ENCODE measurements around the gene SAP30BP. TPM values are rescaled to one million over a fixed set of nuclear protein-coding genes. Genes with fewer than 3 reads are reported as not detected.

The SAP30BP gene
- 10 to 100 TPM; 71.5 to 94.2 (median 80.1) TPM for polyA plus RNA-seq

DNA sequence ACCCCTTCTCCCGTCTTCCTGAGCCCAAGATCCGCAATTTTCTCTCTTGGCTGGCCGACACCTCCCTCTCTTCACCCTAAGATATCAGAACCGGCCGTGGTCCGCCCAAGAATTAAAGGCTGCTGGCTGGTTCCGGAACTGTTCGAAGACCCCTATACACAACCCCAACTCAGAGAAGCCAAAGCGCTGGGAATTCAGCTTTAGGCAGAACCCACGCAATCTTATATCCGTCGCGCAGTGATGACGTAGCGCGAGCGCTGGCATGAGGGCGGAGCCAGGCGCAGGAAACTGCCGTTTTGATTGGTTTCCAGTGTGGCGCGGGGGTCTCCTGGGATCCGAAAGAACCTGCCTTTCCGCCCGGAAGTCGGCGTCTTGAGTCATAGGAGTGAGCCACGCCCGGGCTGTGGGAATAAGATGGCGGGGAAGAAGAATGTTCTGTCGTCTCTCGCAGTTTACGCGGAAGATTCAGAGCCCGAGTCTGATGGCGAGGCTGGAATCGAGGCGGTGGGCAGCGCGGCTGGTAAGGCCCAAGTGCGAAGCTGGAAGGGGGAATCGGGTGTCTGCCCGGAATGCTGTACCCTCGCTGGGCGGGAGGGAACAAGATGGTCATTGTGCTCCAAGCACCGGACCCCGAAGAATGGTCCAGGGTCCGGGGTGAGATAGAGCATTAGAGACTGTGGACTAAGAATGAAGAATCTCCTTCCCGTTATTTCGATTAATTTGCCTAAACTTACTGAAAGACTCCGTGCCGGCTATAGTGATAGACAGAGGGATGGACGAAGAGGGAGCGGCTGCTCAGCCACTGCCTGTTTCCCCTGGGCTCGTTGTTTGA, at the start of gene SAP30BP, which contains the start of gene RECQL5:
TSS of gene SAP30BP (plus strand) at position 380 of the 832 bp plus-strand sequence. CDS start at position 415, 35 bp downstream.
TSS of gene RECQL5 (minus strand) at position 196 of the 832 bp plus-strand sequence. CDS start 597 bp downstream, outside the sequence.
- H3K27me3 Mint-ChIP-seq (ENCODE audit: low read depth in 3 of 3): peaks cover 0 to 2% (median 1%) of the 10 kb centered on the region in 3 donors

DNA sequence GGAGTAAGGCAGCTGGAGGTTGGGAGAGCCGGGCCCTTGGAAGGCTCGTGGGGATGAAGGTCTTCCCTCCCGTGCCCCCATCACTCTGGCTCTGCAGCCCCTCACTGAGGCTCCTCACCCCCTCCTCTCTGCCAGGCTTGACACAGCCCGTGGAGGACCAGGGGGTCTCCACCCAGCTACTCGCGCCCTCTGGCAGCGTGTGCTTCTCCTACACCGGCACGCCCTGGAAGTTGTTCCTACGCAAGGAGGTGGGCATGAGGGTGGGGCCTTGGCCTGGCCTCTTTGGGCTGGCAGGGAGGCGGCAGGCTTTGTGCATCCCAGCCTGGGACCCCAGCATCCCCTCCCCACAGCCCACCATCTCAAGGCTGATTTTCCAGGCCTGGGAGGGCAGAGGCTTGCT, 49.5 kb upstream of the SAP30BP start:
- peaks cover 0 to 2% of the 10 kb centered on the region in 2 donors for H3K4me1 Mint-ChIP-seq
- no peak for DNase-seq
- H3K27me3 Mint-ChIP-seq (ENCODE audit: low read depth in 3 of 3): peaks cover under 1 to 4% (median 1%) of the 10 kb centered on the region in 3 donors
- H3K36me3 Mint-ChIP-seq: peaks cover 0 to 7% (median 0%) of the 10 kb centered on the region in 3 donors
- H3K4me3 Mint-ChIP-seq: no peak overlapping the region
- H3K27ac Mint-ChIP-seq: no peak overlapping the region
- H3K9me3 Mint-ChIP-seq: peaks cover 0 to 1% (median 0%) of the 10 kb centered on the region in 6 donors

More for the DNA sequence above, at the start of gene SAP30BP, which contains the start of gene RECQL5:
- DNase-seq: peak; percentile 93 to 95 (median 95)
- Mint-ChIP-seq H3K4me3 (peak within 1 kb of the TSS; percentile 44 to 70 (median 63)), H3K36me3 (peaks cover 5 to 28% (median 18%) of the 10 kb centered on the region in 3 donors), H3K9me3 (no peaks in the 10 kb centered on the region), H3K27ac (peak within 1 kb of the TSS in 5 of 6 donors; percentile 3 to 89 (median 77)), H3K4me1 (peaks cover 12 to 18% of the 10 kb centered on the region in 2 donors)

DNA sequence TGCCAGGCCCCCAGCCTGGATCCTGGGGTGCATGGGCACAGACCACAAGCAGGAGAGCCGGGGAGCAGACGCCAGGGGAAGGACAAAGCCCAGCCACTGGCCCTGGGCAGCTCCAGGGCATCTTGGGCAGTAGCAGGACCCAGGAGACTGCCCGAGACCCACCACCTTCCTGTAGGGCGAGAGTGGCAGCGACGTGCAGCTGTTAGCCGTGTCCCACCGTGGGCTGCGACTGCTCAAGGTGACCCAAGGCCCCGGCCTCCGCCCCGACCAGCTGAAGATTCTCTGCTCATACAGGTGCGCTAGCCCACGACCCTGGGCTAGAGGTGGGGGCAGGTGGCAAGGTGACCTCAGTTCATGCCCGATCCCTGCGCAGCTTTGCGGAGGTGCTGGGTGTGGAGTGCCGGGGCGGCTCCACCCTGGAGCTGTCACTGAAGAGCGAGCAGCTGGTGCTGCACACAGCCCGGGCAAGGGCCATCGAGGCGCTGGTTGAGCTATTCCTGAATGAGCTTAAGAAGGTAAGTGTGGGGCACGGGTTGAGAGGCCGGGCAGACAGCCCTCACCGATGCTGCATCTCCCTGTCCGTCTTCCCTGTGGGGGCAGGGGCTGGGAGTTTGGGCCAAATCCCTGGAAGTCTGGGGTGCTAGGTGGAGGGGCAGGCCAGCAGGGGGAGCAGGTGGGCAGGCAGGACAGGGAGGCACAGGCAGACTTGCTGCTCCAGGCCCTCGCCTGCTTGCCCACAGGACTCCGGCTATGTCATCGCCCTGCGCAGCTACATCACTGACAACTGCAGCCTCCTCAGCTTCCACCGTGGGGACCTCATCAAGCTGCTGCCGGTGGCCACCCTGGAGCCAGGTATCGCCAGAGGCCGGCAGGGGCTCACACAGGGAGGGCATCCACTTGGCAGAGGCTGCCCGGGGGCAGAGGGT, 47.4 kb upstream of the SAP30BP start:
- no peak overlapping the region for H3K27ac Mint-ChIP-seq
- peaks cover 0 to 1% (median 0%) of the 10 kb centered on the region in 6 donors for H3K9me3 Mint-ChIP-seq
- H3K4me1 Mint-ChIP-seq: peaks cover 0 to 2% of the 10 kb centered on the region in 2 donors
- H3K27me3 Mint-ChIP-seq (ENCODE audit: low read depth in 3 of 3): peaks cover 1 to 5% (median 2%) of the 10 kb centered on the region in 3 donors
- H3K4me3 Mint-ChIP-seq: no peak overlapping the region
- no peak for DNase-seq
- peaks cover 0 to 8% (median 0%) of the 10 kb centered on the region in 3 donors for H3K36me3 Mint-ChIP-seq

DNA sequence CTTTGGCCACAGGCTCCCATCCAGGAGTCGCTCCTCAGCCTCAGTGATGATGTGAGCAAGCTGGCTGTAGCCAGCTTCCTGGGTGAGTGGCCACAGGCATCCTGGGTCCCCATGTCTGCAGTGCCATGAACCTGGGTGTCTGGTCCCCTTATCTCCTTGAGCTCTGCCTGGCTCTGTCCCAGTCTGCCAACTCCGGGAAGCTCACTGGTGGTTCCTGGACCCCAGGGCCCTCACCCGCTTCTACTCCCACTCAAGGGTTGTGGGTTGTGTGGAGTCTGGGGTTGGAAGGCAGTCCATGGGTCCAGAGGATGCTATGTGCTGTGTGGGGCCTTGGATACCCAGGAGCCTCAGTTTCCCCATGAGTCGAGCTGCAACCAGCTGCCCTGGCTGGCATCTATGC, 45.6 kb upstream of the SAP30BP start:
- DNase-seq: no peak
- H3K36me3 Mint-ChIP-seq: peaks cover 0 to 8% (median 0%) of the 10 kb centered on the region in 3 donors
- no peak overlapping the region for H3K27ac Mint-ChIP-seq

DNA sequence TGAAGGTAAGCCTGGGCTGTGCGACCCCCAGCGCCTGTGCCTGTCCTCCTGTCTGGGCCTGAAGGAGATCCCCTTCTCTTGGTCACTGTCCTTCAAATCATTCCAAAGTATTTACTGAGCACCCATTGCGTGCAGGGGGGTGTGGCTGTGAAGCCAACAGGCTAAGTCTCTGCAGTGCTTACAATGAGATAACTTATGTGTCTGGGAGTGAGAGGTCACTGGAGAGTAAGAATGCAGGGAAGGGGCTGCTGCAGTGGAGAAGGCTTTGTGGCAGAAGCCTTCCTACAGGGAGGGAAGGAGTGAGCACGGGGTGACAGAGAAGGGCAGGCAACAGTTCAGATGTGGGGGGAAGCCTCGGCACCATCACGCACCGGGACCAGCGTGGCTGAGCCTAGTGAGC, 45.1 kb upstream of the SAP30BP start:
- Mint-ChIP-seq H3K27me3 (ENCODE audit: low read depth in 3 of 3) (peaks cover 0 to 5% (median 2%) of the 10 kb centered on the region in 3 donors), H3K27ac (peak overlapping the region in 1 of 6 donors; percentile 46), H3K36me3 (peaks cover 0 to 8% (median 0%) of the 10 kb centered on the region in 3 donors), H3K4me1 (peaks cover 0 to 2% of the 10 kb centered on the region in 2 donors), H3K4me3 (no peak overlapping the region), H3K9me3 (peaks cover 0 to 1% (median 0%) of the 10 kb centered on the region in 6 donors)
- DNase-seq: no peak

More for the DNA sequence above, 45.6 kb upstream of the SAP30BP start:
- peaks cover 0 to 5% (median 2%) of the 10 kb centered on the region in 3 donors for H3K27me3 Mint-ChIP-seq (ENCODE audit: low read depth in 3 of 3)
- no peak overlapping the region for H3K4me3 Mint-ChIP-seq
- peaks cover 0 to 2% of the 10 kb centered on the region in 2 donors for H3K4me1 Mint-ChIP-seq
- peaks cover 0 to 1% (median 0%) of the 10 kb centered on the region in 6 donors for H3K9me3 Mint-ChIP-seq

DNA sequence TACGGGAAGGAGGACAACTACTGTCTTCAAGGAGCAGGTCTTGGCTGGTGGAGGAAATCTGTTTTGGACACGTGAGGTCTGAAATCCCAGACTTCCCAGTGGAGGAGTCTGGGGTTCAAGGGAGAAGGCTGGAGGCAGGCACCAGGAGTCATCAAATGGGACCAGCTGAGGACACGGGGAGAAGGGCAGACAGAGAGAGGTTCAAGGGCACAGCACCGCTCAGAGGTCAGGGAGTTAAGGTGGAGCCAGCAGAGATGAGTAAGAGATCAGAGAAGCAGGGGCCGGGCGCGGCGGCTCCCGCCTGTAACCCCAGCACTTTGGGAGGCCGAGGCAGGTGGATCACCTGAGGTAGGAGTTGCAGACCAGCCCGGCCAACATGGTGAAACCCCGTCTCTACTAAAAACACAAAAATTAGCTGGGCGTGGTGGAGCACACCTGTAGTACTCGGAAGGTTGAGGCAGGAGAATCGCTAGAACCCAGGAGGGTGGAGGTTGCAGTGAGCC, 44.3 kb upstream of the SAP30BP start:
- H3K9me3 Mint-ChIP-seq: peaks cover 0 to 1% (median 0%) of the 10 kb centered on the region in 6 donors
- peaks cover 0 to 2% of the 10 kb centered on the region in 2 donors for H3K4me1 Mint-ChIP-seq
- no peak overlapping the region for H3K4me3 Mint-ChIP-seq
- peak overlapping the region in 3 of 6 donors; percentile 26 to 44 (median 39) for H3K27ac Mint-ChIP-seq
- H3K36me3 Mint-ChIP-seq: peaks cover 0 to 8% (median 0%) of the 10 kb centered on the region in 3 donors
- H3K27me3 Mint-ChIP-seq (ENCODE audit: low read depth in 3 of 3): peaks cover 0 to 5% (median 2%) of the 10 kb centered on the region in 3 donors
- no peak for DNase-seq

DNA sequence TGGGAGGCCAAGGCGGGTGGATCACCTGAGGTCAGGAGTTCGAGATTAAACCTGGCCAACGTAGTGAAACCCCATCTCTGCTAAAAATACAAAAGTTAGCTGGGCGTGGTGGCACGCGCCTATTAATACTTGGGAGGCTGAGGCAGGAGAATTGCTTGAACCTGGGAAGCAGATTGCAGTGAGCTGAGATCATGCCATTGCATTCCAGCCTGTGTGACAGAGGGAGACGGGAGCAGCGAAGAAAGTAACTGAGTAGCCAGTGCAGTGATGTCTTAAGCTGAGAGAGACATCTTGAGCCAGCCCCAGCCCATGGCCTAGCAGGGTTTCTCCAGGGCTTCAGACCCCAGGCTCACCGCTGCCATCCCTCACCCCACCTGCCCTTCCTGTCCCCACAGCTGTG, 43.8 kb upstream of the SAP30BP start:
- DNase-seq: no peak
- H3K27me3 Mint-ChIP-seq (ENCODE audit: low read depth in 3 of 3): peaks cover 0 to 5% (median 2%) of the 10 kb centered on the region in 3 donors
- peaks cover 0 to 1% (median 0%) of the 10 kb centered on the region in 6 donors for H3K9me3 Mint-ChIP-seq
- H3K27ac Mint-ChIP-seq: peak overlapping the region in 1 of 6 donors; percentile 40
- H3K4me3 Mint-ChIP-seq: no peak overlapping the region
- peaks cover 0 to 8% (median 0%) of the 10 kb centered on the region in 3 donors for H3K36me3 Mint-ChIP-seq
- H3K4me1 Mint-ChIP-seq: peaks cover 0 to 2% of the 10 kb centered on the region in 2 donors

DNA sequence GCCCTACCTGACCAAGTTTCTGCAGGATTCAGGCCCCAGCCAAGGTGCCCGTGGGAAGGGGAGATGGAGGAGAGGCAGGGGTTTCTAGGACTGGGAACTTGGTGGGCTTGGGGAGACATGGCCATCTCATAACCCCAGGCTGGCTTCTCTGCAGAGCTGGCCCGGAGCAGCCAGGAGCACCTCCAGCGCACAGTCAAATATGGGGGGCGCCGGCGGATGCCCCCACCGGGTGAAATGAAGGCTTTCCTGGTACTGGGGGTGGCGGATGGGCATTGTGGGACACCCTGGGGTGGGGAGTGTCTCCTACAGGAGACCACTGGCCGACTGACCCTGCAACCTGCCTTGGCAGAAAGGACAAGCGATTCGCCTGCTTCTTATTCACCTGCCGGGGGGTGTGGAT, 43.1 kb upstream of the SAP30BP start:
- peaks cover 0 to 1% (median 0%) of the 10 kb centered on the region in 6 donors for H3K9me3 Mint-ChIP-seq
- DNase-seq: no peak
- no peak overlapping the region for H3K4me3 Mint-ChIP-seq
- H3K27me3 Mint-ChIP-seq (ENCODE audit: low read depth in 3 of 3): peaks cover 0 to 5% (median 2%) of the 10 kb centered on the region in 3 donors
- H3K36me3 Mint-ChIP-seq: peaks cover 0 to 8% (median 0%) of the 10 kb centered on the region in 3 donors
- peaks cover 0 to 2% of the 10 kb centered on the region in 2 donors for H3K4me1 Mint-ChIP-seq
- H3K27ac Mint-ChIP-seq: no peak overlapping the region

DNA sequence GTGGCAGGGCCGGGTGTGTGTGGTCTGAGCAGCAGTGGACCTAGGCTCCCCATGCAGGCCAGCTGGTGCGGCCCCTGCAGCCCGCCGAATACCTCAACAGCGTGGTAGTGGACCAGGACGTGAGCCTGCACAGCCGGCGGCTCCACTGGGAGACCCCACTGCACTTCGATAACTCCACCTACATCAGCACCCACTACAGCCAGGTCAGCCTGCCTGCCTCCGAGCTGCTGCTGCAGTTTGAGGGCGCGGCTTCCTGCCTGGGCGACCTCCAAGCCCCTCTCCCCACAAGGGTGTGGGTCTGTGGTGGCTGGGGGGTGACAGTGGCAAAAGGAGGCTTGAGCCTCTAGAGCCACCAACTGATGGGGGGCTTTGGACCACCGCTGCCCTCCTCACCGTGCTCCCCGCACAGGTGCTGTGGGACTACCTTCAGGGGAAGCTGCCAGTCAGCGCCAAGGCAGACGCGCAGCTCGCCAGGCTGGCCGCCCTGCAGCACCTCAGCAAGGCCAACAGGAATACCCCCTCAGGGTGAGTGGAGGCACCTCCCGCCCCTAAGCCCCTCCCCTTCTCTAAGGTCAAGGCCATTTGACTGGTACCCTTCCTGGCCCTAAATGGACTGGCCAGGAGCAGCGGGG, 42.3 kb upstream of the SAP30BP start:
- Mint-ChIP-seq H3K36me3 (peaks cover 0 to 8% (median 0%) of the 10 kb centered on the region in 3 donors), H3K27me3 (ENCODE audit: low read depth in 3 of 3) (peaks cover 0 to 2% (median 1%) of the 10 kb centered on the region in 3 donors), H3K9me3 (no peaks in the 10 kb centered on the region), H3K4me3 (no peak overlapping the region), H3K4me1 (peaks cover 0 to 2% of the 10 kb centered on the region in 2 donors), H3K27ac (no peak overlapping the region)
- DNase-seq: no peak

DNA sequence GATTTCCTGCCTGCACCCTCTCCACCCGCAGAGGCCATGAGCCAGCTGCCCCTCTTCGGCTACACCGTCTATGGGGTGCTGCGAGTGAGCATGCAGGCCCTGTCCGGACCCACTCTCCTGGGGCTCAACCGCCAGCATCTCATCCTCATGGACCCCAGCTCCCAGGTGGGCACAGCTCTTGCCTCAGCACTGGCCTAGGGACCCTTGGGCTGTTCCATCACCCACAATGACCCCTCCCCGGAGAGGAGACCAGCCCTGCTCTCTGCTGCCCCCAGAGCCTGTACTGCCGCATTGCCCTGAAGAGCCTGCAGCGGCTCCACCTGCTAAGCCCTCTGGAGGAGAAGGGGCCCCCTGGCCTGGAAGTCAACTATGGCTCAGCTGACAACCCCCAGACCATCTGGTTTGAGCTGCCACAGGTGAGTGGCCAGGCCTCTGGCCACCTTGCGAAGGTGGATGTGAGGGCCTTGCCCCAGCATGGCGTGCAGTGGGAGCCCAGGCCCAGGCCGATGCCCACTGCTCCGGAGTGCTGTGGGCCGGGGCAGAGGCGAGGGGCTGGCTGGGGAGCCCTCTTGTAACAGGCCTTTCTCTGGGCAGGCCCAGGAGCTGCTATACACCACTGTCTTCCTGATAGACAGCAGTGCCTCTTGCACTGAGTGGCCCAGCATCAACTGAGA, 41.2 kb upstream of the SAP30BP start:
- peaks cover 0 to 2% (median 1%) of the 10 kb centered on the region in 3 donors for H3K27me3 Mint-ChIP-seq (ENCODE audit: low read depth in 3 of 3)
- no peak overlapping the region for H3K4me3 Mint-ChIP-seq
- H3K27ac Mint-ChIP-seq: no peak overlapping the region
- H3K9me3 Mint-ChIP-seq: no peaks in the 10 kb centered on the region
- DNase-seq: no peak
- peaks cover 0 to 8% (median 0%) of the 10 kb centered on the region in 3 donors for H3K36me3 Mint-ChIP-seq
- H3K4me1 Mint-ChIP-seq: peaks cover 0 to 2% of the 10 kb centered on the region in 2 donors

DNA sequence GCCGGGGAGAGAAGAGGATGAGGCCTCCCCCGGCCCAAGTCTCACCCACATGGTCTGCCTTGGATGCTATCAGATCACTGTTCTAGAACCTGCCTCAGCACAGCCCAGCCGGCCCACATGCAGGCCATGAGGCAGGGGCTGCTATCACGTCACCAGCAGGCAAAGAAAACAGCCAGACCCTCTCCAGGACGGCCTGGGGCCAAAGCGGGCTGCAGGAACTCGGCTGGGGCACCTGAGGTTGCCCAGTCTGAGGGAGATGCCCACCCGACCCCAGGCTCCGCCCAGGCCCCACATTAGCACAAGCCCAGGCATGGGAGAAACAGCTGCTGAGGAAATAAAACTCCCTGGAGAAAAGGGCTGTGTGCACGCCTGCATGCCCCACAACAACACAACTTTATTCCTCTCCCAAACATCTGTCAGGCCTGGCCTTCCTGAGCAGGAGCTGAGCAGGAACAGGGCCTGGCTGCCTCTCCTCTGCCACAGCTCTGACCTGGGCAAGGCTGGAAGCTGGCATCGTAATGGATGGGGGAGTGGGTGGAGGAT, 40.6 kb upstream of the SAP30BP start:
- Mint-ChIP-seq H3K4me1 (peaks cover 0 to 2% of the 10 kb centered on the region in 2 donors), H3K4me3 (no peak overlapping the region)

DNA sequence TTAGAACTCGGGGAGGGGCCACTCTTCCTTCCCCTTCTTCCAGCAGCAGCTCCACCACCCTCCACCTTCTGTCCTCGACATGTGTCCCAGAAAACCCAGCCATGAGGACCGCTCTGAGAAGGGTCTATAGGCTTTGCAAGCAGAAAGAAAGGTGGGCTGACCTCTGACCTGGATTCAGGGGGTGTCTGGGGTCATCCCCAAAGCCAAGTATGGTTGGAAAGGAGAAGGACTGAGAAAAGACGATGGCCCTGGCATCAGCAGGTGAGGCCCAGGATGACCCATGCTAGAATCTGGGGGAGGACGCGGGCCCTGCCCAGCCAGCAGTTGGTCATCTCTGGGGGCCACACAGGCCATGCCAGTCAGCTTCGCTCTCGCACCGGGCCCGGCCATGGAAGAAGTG, 40.0 kb upstream of the SAP30BP start:
- Mint-ChIP-seq H3K4me1 (peaks cover 0 to 2% of the 10 kb centered on the region in 2 donors), H3K27me3 (ENCODE audit: low read depth in 3 of 3) (peaks cover 0 to 2% (median 1%) of the 10 kb centered on the region in 3 donors), H3K27ac (no peak overlapping the region), H3K4me3 (no peak overlapping the region), H3K9me3 (no peaks in the 10 kb centered on the region), H3K36me3 (peaks cover 0 to 7% (median 0%) of the 10 kb centered on the region in 3 donors)
- DNase-seq: no peak

More for the DNA sequence above, 40.6 kb upstream of the SAP30BP start:
- no peak for DNase-seq
- Mint-ChIP-seq H3K9me3 (no peaks in the 10 kb centered on the region), H3K27ac (no peak overlapping the region), H3K36me3 (peaks cover 0 to 8% (median 0%) of the 10 kb centered on the region in 3 donors), H3K27me3 (ENCODE audit: low read depth in 3 of 3) (peaks cover 0 to 2% (median 1%) of the 10 kb centered on the region in 3 donors)

Data from immature natural killer cell (primary cell).